Endothelial cell (in vitro differentiated cells): ENCODE measurements around the gene METTL25. TPM values are rescaled to one million over a fixed set of nuclear protein-coding genes. Genes with fewer than 3 reads are reported as not detected.

Experiments used
- DNase-seq: peaks from one replicate; pipeline ENCODE4 v3.0.0; 2021; ENCODE audit warnings: low spot score
- H3K27ac Mint-ChIP-seq: one replicate; pipeline ENCODE4 v1.8.0; 2021; ENCODE audit warnings: mixed read lengths, inconsistent platforms; ENCODE audit not compliant: unreplicated experiment
- H3K27me3 Mint-ChIP-seq: one replicate; pipeline ENCODE4 v1.8.0; 2021; ENCODE audit warnings: mild to moderate bottlenecking, moderate library complexity, mixed read lengths, inconsistent platforms; ENCODE audit not compliant: unreplicated experiment
- H3K36me3 Mint-ChIP-seq: one replicate; pipeline ENCODE4 v1.8.0; 2021; ENCODE audit warnings: mild to moderate bottlenecking, low read depth, mixed read lengths, inconsistent platforms; ENCODE audit not compliant: unreplicated experiment
- H3K4me1 Mint-ChIP-seq: one replicate; pipeline ENCODE4 v1.8.0; 2021; ENCODE audit warnings: mild to moderate bottlenecking, mixed read lengths, inconsistent platforms; ENCODE audit not compliant: unreplicated experiment
- H3K4me3 Mint-ChIP-seq: one replicate; pipeline ENCODE4 v1.8.0; 2021; ENCODE audit warnings: mild to moderate bottlenecking, mixed read lengths, inconsistent platforms; ENCODE audit not compliant: unreplicated experiment
- H3K9me3 Mint-ChIP-seq: one replicate; pipeline ENCODE4 v1.8.0; 2021; ENCODE audit warnings: mixed read lengths, inconsistent platforms; ENCODE audit not compliant: unreplicated experiment
- CTCF ChIP-seq: fragments of 200-600 bp; sonication (generic); IDR thresholded peaks from one replicate; pipeline ENCODE4 v1.5.0; 2021; ENCODE audit warnings: antibody characterized with exemption; ENCODE audit not compliant: unreplicated experiment
- total RNA-seq: library from RNA; stranded (reverse); fragmentation: NEBNext Ultra II Directional; extraction: Animal tissue kit (Norgen Biotek cat#: 25700); gene quantifications from one replicate; pipeline ENCODE4 v1.2.1, GENCODE V29; 2021; ENCODE audit not compliant: unreplicated experiment

METTL25 gene
- total RNA-seq, 1 donor from 2014 or later, result 7.8 TPM

DNA sequence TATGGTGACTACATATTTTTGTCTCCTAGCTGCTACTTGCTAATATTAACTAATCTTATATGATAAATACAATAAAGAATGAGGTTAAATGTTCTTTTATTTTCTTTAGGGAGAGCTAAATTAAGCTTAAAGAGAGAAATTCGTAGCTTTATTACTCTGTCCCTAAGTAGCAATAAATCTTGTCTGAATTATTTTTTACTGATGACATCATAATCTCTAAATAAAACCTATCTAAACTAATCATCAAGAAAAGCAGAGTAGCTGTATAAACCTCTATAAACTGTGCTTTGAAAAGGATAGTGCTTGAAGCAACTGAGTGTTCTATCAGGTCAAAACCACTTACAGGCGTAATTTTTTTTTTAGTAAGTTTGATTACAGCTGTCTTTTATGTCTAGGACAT lies 42.5 kb downstream of the METTL25 start:
- no peak for DNase-seq
- Mint-ChIP-seq H3K4me1 (no peaks in the 10 kb centered on the region), H3K27ac (no peak overlapping the region), H3K36me3 (no peaks in the 10 kb centered on the region), H3K9me3 (no peaks in the 10 kb centered on the region), H3K4me3 (no peak overlapping the region), H3K27me3 (no peaks in the 10 kb centered on the region)
- no peak for TF ChIP-seq CTCF

DNA sequence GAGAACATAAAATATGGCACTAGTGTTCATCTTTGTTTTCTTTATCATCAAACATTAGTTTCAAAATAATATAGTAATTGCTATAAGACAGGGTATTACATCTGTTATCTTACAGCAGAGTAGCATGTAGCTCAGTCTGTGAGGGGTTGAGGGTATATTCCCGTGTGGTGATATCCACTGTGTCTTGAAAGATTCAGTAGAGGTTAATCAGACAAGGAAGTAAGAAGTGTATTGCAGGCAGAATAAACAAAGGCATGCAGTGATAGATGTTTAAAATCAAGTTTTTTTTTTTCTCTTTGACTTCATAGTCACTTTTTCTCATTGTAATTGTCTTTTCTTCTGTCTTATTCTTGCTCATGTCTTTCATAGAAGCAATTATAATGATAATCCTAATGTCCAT lies 48.3 kb downstream of the METTL25 start:
- Mint-ChIP-seq H3K27ac (no peak overlapping the region), H3K4me1 (no peaks in the 10 kb centered on the region), H3K36me3 (no peaks in the 10 kb centered on the region), H3K9me3 (no peaks in the 10 kb centered on the region), H3K4me3 (no peak overlapping the region), H3K27me3 (no peaks in the 10 kb centered on the region)
- TF ChIP-seq CTCF, result no peak
- DNase-seq, result no peak

DNA sequence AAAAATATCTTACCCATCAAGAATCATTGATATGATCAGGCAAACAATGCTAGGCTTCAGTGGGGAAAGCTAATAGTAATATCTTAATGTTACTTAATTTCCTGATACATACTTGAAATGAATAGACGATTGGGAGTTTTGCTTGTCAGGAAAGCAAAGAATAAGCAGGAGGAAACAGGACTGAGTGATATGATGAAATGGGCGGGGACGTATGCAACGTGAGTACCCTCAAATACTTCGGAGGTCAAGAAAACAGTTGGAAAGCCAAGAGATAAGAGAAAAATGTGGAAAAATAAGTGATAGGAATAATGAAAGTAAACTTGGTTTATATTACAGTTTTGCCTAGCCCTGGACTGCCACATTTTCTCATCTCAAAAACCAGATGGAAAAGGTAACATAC lies 49.2 kb downstream of the METTL25 start:
- Mint-ChIP-seq H3K27ac (no peak overlapping the region), H3K4me3 (no peak overlapping the region), H3K4me1 (no peaks in the 10 kb centered on the region), H3K27me3 (no peaks in the 10 kb centered on the region), H3K9me3 (no peaks in the 10 kb centered on the region), H3K36me3 (no peaks in the 10 kb centered on the region)
- DNase-seq, result no peak
- TF ChIP-seq CTCF, result no peak

DNA sequence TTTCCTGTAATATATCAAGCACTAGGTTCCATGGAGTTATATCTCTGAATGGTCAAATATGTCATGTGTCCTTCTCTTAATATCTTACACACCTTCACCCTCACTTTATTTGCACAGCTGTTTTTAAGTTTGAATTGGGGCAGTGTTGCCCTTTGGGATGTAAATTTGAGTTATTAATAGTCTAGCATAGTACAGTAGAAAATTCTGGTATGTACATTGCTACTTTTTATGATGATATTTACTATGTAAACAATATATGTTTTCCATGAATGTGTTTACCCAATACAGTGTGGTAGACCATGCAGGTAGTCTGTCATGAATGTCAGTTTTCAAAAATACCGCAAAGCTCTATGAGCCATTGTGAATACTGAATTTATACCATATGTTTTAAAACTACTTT lies 50.5 kb downstream of the METTL25 start:
- no peak overlapping the region for H3K4me3 Mint-ChIP-seq
- no peaks in the 10 kb centered on the region for H3K27me3 Mint-ChIP-seq
- H3K36me3 Mint-ChIP-seq, result no peaks in the 10 kb centered on the region
- H3K9me3 Mint-ChIP-seq, result no peaks in the 10 kb centered on the region
- no peak for TF ChIP-seq CTCF
- H3K4me1 Mint-ChIP-seq, result no peaks in the 10 kb centered on the region
- DNase-seq, result no peak
- no peak overlapping the region for H3K27ac Mint-ChIP-seq

GRCh38 chr12:82411546-82412230 lies 53.4 kb downstream of the METTL25 start:
- no peak for TF ChIP-seq CTCF
- DNase-seq, result no peak
- Mint-ChIP-seq H3K36me3 (no peaks in the 10 kb centered on the region), H3K27me3 (no peaks in the 10 kb centered on the region), H3K4me3 (no peak overlapping the region), H3K9me3 (no peaks in the 10 kb centered on the region), H3K27ac (no peak overlapping the region), H3K4me1 (no peaks in the 10 kb centered on the region)
